Astrocyte (in vitro differentiated cells and primary cell): Measurements from ENCODE around the gene HOXA2. TPM values are rescaled to one million over a fixed set of nuclear protein-coding genes. Genes with fewer than 3 reads are reported as not detected.

Experiments used
- DNase-seq: peaks from one replicate; pipeline ENCODE4 v3.0.0-alpha.2; 2010; ENCODE audit warnings: low read depth
- FAIRE-seq: peaks from 2 replicates; lab custom pipeline; 2011; peaks lifted over from hg19 to GRCh38; lab: Jason Lieb, UNC
- H2AFZ ChIP-seq: 2 replicates; pipeline ENCODE4 v1.6.0; 2012; ENCODE audit warnings: low read depth, low read length, inconsistent platforms
- H3K27ac ChIP-seq: 2 replicates; pipeline ENCODE4 v1.5.1; 2011; ENCODE audit warnings: low read depth, low read length, inconsistent platforms
- H3K27me3 ChIP-seq: 2 replicates; pipeline ENCODE4 v1.6.0; 2011; ENCODE audit warnings: low read length, inconsistent platforms; ENCODE audit not compliant: insufficient read depth
- H3K36me3 ChIP-seq: 2 replicates; pipeline ENCODE4 v1.5.1; 2011; ENCODE audit warnings: low read length, inconsistent platforms; ENCODE audit not compliant: insufficient read depth
- H3K4me1 ChIP-seq: 2 replicates; pipeline ENCODE4 v1.5.1; 2011; ENCODE audit warnings: low read length, inconsistent platforms; ENCODE audit not compliant: insufficient read depth
- H3K4me2 ChIP-seq: 2 replicates; pipeline ENCODE4 v1.6.0; 2012; ENCODE audit warnings: low read length, inconsistent platforms
- H3K4me3 ChIP-seq: 2 replicates; pipeline ENCODE4 v1.5.1; 2011; ENCODE audit warnings: low read depth, mild to moderate bottlenecking, low read length, inconsistent platforms; ENCODE audit not compliant: insufficient read depth
- H3K79me2 ChIP-seq: 2 replicates; pipeline ENCODE4 v1.6.0; 2012; ENCODE audit warnings: mild to moderate bottlenecking, low read length, inconsistent platforms; ENCODE audit not compliant: insufficient read depth
- H3K9ac ChIP-seq: 2 replicates; pipeline ENCODE4 v1.6.0; 2012; ENCODE audit warnings: mild to moderate bottlenecking, low read length, inconsistent platforms
- H3K9me3 ChIP-seq: 2 replicates; pipeline ENCODE4 v1.5.1; 2012; ENCODE audit warnings: low read depth, mild to moderate bottlenecking, low read length, inconsistent platforms; ENCODE audit not compliant: insufficient read depth
- H4K20me1 ChIP-seq: 2 replicates; pipeline ENCODE4 v1.6.0; 2012; ENCODE audit warnings: low read length, inconsistent platforms; ENCODE audit not compliant: insufficient read depth
- H3K27ac Mint-ChIP-seq: one replicate; pipeline ENCODE4 v1.8.0; 2021; ENCODE audit warnings: mild to moderate bottlenecking, mixed read lengths; ENCODE audit not compliant: unreplicated experiment
- H3K27me3 Mint-ChIP-seq: one replicate; pipeline ENCODE4 v1.8.0; 2021; ENCODE audit warnings: low read depth, mixed read lengths; ENCODE audit not compliant: unreplicated experiment
- H3K36me3 Mint-ChIP-seq: one replicate; pipeline ENCODE4 v1.8.0; 2021; ENCODE audit warnings: low read depth, mixed read lengths; ENCODE audit not compliant: unreplicated experiment
- H3K4me1 Mint-ChIP-seq: one replicate; pipeline ENCODE4 v1.8.0; 2021; ENCODE audit warnings: low read depth, mixed read lengths; ENCODE audit not compliant: unreplicated experiment
- H3K4me3 Mint-ChIP-seq: one replicate; pipeline ENCODE4 v1.8.0; 2021; ENCODE audit warnings: mild to moderate bottlenecking, moderate library complexity, mixed read lengths; ENCODE audit not compliant: unreplicated experiment
- H3K9me3 Mint-ChIP-seq: one replicate; pipeline ENCODE4 v1.8.0; 2021; ENCODE audit warnings: mild to moderate bottlenecking, mixed read lengths; ENCODE audit not compliant: unreplicated experiment
- CTCF ChIP-seq: IDR thresholded peaks from 2 replicates; pipeline ENCODE4 v1.5.1; 2011; ENCODE audit warnings: low read depth, mild to moderate bottlenecking, inconsistent platforms, low read length, moderate library complexity; ENCODE audit not compliant: insufficient read depth
- EZH2 ChIP-seq: IDR thresholded peaks from 2 replicates; pipeline ENCODE4 v1.6.1; 2012; ENCODE audit warnings: mild to moderate bottlenecking, low read length, inconsistent platforms; ENCODE audit not compliant: insufficient read depth
- total RNA-seq: library from RNA; stranded (reverse); gene quantifications from 2 replicates; pipeline ENCODE4 v1.2.1, GENCODE V29; 2021

HOXA2 gene
- total RNA-seq, 1 donor from 2014 or later: not detected

- Mint-ChIP-seq H3K27me3 (peaks cover 95% of the 10 kb centered on the region), H3K4me1 (no peaks in the 10 kb centered on the region), H3K36me3 (peaks cover 3% of the 10 kb centered on the region), H3K27ac (no peak overlapping the region), H3K4me3 (no peak overlapping the region), H3K9me3 (peaks cover 22% of the 10 kb centered on the region)
- Histone ChIP-seq H3K27me3 (peaks cover 93% of the 10 kb centered on the region), H3K4me1 (peaks cover 6% of the 10 kb centered on the region), H3K27ac (no peak overlapping the region), H3K79me2 (no peaks in the 10 kb centered on the region), H3K9ac (no peak overlapping the region), H2AFZ (no peak overlapping the region), H3K4me2 (no peak overlapping the region), H3K9me3 (no peaks in the 10 kb centered on the region), H3K36me3 (no peaks in the 10 kb centered on the region), H3K4me3 (no peak overlapping the region), H4K20me1 (no peaks in the 10 kb centered on the region)
- FAIRE-seq: no peak
- no peak for TF ChIP-seq EZH2
- no peak for TF ChIP-seq CTCF
- DNase-seq: no peak
Measured at GRCh38 chr7:27137640-27138315, 35.3 kb upstream of the HOXA2 start.

GRCh38 chr7:27134392-27134791 lies 31.9 kb upstream of the HOXA2 start:
- Histone ChIP-seq H3K36me3 (no peaks in the 10 kb centered on the region), H3K79me2 (no peaks in the 10 kb centered on the region), H3K27ac (peak overlapping the region; percentile 34), H3K27me3 (peaks cover 82% of the 10 kb centered on the region), H3K9me3 (no peaks in the 10 kb centered on the region), H3K4me1 (peaks cover 6% of the 10 kb centered on the region), H2AFZ (no peak overlapping the region), H3K4me2 (peak overlapping the region; percentile 14), H3K9ac (no peak overlapping the region), H3K4me3 (no peak overlapping the region), H4K20me1 (no peaks in the 10 kb centered on the region)
- DNase-seq: peak; percentile 94
- TF ChIP-seq EZH2 (no peak), CTCF (no peak)
- Mint-ChIP-seq H3K9me3 (peaks cover 24% of the 10 kb centered on the region), H3K4me3 (no peak overlapping the region), H3K27ac (no peak overlapping the region), H3K27me3 (peaks cover 86% of the 10 kb centered on the region), H3K4me1 (no peaks in the 10 kb centered on the region), H3K36me3 (no peaks in the 10 kb centered on the region)
- peak; percentile 43 for FAIRE-seq
